AG09319 (cell line): ENCODE results near the gene SRPK1.

Experiments
- DNase-seq: peaks from one replicate; pipeline ENCODE4 v3.0.0-alpha.2; 2010; ENCODE audit warnings: low read depth; ENCODE audit errors: extremely low read depth
- TF ChIP-seq, protein P1 (sequence below): IDR thresholded peaks from 2 replicates; pipeline ENCODE4 v1.5.1; 2011; ENCODE audit warnings: low read depth, mild to moderate bottlenecking, inconsistent platforms, low read length, moderate library complexity

Gene SRPK1

GRCh38 chr6:35801148-35801547 lies 119.8 kb downstream of the SRPK1 start:
- DNase-seq: no peak
- TF ChIP-seq, protein P1, sequence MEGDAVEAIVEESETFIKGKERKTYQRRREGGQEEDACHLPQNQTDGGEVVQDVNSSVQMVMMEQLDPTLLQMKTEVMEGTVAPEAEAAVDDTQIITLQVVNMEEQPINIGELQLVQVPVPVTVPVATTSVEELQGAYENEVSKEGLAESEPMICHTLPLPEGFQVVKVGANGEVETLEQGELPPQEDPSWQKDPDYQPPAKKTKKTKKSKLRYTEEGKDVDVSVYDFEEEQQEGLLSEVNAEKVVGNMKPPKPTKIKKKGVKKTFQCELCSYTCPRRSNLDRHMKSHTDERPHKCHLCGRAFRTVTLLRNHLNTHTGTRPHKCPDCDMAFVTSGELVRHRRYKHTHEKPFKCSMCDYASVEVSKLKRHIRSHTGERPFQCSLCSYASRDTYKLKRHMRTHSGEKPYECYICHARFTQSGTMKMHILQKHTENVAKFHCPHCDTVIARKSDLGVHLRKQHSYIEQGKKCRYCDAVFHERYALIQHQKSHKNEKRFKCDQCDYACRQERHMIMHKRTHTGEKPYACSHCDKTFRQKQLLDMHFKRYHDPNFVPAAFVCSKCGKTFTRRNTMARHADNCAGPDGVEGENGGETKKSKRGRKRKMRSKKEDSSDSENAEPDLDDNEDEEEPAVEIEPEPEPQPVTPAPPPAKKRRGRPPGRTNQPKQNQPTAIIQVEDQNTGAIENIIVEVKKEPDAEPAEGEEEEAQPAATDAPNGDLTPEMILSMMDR: no peak

DNA sequence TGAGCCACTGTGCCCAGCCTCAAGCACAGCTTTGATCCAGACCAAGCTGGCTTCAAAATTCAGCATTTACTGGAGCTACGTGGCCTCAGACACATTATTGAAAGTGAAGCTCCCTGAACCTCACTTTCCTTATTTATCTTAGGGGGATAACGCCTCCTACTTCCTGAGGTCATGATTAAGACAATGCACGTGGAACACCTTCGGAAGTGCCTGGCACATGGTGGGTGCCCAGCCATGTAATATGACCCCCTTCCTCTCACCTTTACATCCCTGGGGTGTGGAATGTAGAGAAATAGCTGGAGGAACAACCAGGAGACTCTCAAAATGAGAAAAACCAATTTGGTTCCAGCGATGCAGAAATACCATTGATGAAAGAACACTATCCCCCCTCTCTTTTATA lies 122.2 kb downstream of the SRPK1 start:
- no peak for DNase-seq
- TF ChIP-seq, protein P1: no peak

- no peak for DNase-seq
- TF ChIP-seq, protein P1: no peak
These were observed 122.9 kb downstream of the SRPK1 start for GRCh38 chr6:35797837-35798526.

GRCh38 chr6:35796236-35796635 lies 124.7 kb downstream of the SRPK1 start:
- no peak for DNase-seq
- TF ChIP-seq, protein P1: no peak

- TF ChIP-seq, protein P1: no peak
These were observed 125.3 kb downstream of the SRPK1 start for GRCh38 chr6:35795453-35796071.

DNA sequence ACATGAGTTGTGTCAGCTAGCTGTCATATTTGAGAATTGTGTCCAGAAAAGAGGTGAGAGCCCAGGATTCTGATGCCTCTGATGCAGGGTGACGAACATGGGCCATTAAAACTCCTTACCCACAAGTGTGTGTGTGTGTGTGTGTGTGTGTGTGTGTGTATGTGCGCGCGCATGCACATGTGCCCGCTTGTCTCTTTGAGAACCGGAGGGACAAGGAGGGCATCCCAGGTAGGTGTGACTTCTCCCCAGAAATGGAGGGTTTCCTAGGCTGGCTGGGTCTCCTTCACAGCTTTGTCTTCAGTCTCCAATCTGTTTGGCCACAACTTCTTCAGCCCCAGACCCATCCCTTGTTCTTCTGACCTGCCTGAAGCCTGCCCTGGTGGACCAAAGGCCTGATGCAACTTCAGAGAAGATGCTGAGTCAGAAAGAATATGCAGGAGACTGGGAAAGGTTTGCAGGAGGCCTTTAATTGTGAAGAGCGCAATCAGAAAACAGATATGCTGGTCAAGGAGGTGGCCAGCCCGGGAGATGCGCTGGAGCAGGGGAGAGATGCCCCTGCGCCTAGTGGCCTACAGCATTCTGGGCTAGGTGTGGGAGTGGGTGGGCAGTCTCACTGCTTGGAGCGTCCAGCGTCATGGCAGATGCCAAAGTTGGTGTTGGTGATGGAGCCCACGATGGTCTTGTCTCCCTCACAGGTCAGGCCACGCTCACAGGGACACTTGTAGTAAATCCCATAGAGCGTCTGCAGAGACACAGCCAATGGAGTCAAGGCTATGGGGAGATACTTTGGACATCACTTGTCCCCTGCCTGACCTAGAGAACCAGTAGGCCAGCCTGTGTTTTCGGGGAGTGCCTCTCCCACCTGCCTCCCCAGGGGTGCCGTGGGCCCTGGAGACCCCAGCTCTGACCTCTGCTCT lies 126.1 kb downstream of the SRPK1 start:
- no peak for DNase-seq
- TF ChIP-seq, protein P1: no peak

More at GRCh38 chr6:35795453-35796071, 125.3 kb downstream of the SRPK1 start:
- DNase-seq: no peak

GRCh38 chr6:35790683-35791082 lies 130.2 kb downstream of the SRPK1 start:
- DNase-seq: no peak
- TF ChIP-seq, protein P1: no peak
